ENCODE data around the gene OGFOD3. TPM values are rescaled to one million over a fixed set of nuclear protein-coding genes. Genes with fewer than 3 reads are reported as not detected.

Gene OGFOD3
- total and polyA plus RNA-seq, 9 of the 15 experiments (the other 6 are each of a cell fraction or from before 2014, with no cell fraction given) = 0.69 to 44.7 (median 18.9) TPM

GRCh38 chr17:82418001-82418986 lies at the start of gene OGFOD3, which contains the start of gene HEXD (continued):
- TF ChIP-seq DNMT1 (IDR thresholded peaks at IDR 0.05) = no peak
- TF ChIP-seq TAL1 (IDR thresholded peaks at IDR 0.05) = no peak
- no peak for TF ChIP-seq ZSCAN32 (CRISPR knock-in tag; IDR thresholded peaks at IDR 0.05)
- no peak for TF ChIP-seq HNRNPL (IDR thresholded peaks at IDR 0.05; ENCODE audit: low read depth, low read length)
- no peak for TF ChIP-seq ZNF655 (CRISPR knock-in tag; IDR thresholded peaks at IDR 0.05)
- no peak for TF ChIP-seq GTF2A2 (tag; IDR thresholded peaks at IDR 0.05)
- TF ChIP-seq, protein P1, sequence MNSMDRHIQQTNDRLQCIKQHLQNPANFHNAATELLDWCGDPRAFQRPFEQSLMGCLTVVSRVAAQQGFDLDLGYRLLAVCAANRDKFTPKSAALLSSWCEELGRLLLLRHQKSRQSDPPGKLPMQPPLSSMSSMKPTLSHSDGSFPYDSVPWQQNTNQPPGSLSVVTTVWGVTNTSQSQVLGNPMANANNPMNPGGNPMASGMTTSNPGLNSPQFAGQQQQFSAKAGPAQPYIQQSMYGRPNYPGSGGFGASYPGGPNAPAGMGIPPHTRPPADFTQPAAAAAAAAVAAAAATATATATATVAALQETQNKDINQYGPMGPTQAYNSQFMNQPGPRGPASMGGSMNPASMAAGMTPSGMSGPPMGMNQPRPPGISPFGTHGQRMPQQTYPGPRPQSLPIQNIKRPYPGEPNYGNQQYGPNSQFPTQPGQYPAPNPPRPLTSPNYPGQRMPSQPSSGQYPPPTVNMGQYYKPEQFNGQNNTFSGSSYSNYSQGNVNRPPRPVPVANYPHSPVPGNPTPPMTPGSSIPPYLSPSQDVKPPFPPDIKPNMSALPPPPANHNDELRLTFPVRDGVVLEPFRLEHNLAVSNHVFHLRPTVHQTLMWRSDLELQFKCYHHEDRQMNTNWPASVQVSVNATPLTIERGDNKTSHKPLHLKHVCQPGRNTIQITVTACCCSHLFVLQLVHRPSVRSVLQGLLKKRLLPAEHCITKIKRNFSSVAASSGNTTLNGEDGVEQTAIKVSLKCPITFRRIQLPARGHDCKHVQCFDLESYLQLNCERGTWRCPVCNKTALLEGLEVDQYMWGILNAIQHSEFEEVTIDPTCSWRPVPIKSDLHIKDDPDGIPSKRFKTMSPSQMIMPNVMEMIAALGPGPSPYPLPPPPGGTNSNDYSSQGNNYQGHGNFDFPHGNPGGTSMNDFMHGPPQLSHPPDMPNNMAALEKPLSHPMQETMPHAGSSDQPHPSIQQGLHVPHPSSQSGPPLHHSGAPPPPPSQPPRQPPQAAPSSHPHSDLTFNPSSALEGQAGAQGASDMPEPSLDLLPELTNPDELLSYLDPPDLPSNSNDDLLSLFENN (IDR thresholded peaks at IDR 0.05; ENCODE audit: low read depth in 2 of 2, low read length in 2 of 2) = peak in 1 of 2 experiments; percentile 97; a peak in 2 of 4 replicates
- TF ChIP-seq NR2C2 (CRISPR knock-in tag; IDR thresholded peaks at IDR 0.05) = no peak
- TF ChIP-seq NR2C2 (tag; IDR thresholded peaks at IDR 0.05) = no peak
- TF ChIP-seq RBM14 (IDR thresholded peaks at IDR 0.05; ENCODE audit: borderline replicate concordance, insufficient read depth, low read depth, low read length) = no peak
- no peak for TF ChIP-seq KAT2B (IDR thresholded peaks at IDR 0.05; ENCODE audit: low read depth, low read length)
- TF ChIP-seq ZNF79 (CRISPR knock-in tag; IDR thresholded peaks at IDR 0.05; ENCODE audit: low read depth) = no peak
- no peak for TF ChIP-seq MTA1 (IDR thresholded peaks at IDR 0.05; ENCODE audit: borderline replicate concordance)
- no peak for TF ChIP-seq PTRF (tag; IDR thresholded peaks at IDR 0.05)
- peak; percentile 65; the same call in 1 of the 2 replicates for TF ChIP-seq TARDBP (IDR thresholded peaks at IDR 0.05)
- TF ChIP-seq ZNF766 (CRISPR knock-in tag; conservative IDR thresholded peaks at IDR 0.05) = no peak; the same call in 1 of the 2 replicates
- TF ChIP-seq ADNP (tag; IDR thresholded peaks at IDR 0.05) = no peak
- TF ChIP-seq SIRT6 (IDR thresholded peaks at IDR 0.05; ENCODE audit: low read depth, low read length) = no peak
- no peak for TF ChIP-seq POU5F1 (IDR thresholded peaks at IDR 0.05; ENCODE audit: borderline replicate concordance, low read depth, low read length, partially characterized antibody)
- no peak for TF ChIP-seq E4F1 (CRISPR knock-in tag; IDR thresholded peaks at IDR 0.05; ENCODE audit: borderline replicate concordance)
